GM19099 (cell line): ENCODE results near the gene ANKRD12.
A peak's percentile ranks its signal among the peaks of the same experiment; 100 is the strongest.

Experiments
- POLR2A ChIP-seq: IDR thresholded peaks from 3 replicates; pipeline ENCODE4 v1.6.1; 2011; ENCODE audit warnings: low read depth; ENCODE audit not compliant: insufficient read length; ENCODE audit errors: extremely low read depth

The ANKRD12 gene

GRCh38 chr18:9136315-9137155 is at the start of gene ANKRD12:
ANKRD12 (plus strand) TSS chr18:9136781; CDS start chr18:9182433, 45,652 bp downstream.
- peak; percentile 66 for TF ChIP-seq POLR2A

GRCh38 chr18:9087144-9087543 is 49.4 kb upstream of the ANKRD12 start:
- TF ChIP-seq POLR2A = no peak

- TF ChIP-seq POLR2A = no peak
These were observed 48.3 kb upstream of the ANKRD12 start for GRCh38 chr18:9088252-9088651.

- TF ChIP-seq POLR2A = no peak
These were observed 46.0 kb upstream of the ANKRD12 start for GRCh38 chr18:9090578-9090977.

GRCh38 chr18:9091066-9091476 is 45.5 kb upstream of the ANKRD12 start:
- TF ChIP-seq POLR2A = no peak

- no peak for TF ChIP-seq POLR2A
These were observed 43.9 kb upstream of the ANKRD12 start for GRCh38 chr18:9092665-9093064.

GRCh38 chr18:9094307-9095226 is 42.0 kb upstream of the ANKRD12 start:
- no peak for TF ChIP-seq POLR2A

GRCh38 chr18:9095297-9096006 is 41.1 kb upstream of the ANKRD12 start:
- TF ChIP-seq POLR2A = peak; percentile 22

- TF ChIP-seq POLR2A = no peak
These were observed 40.6 kb upstream of the ANKRD12 start for GRCh38 chr18:9096007-9096371.

- no peak for TF ChIP-seq POLR2A
These were observed 39.9 kb upstream of the ANKRD12 start for GRCh38 chr18:9096685-9097084.

GRCh38 chr18:9097349-9097748 is 39.2 kb upstream of the ANKRD12 start:
- TF ChIP-seq POLR2A = no peak

GRCh38 chr18:9100796-9101195 is 35.8 kb upstream of the ANKRD12 start:
- no peak for TF ChIP-seq POLR2A

GRCh38 chr18:9101730-9102507 is 34.7 kb upstream of the ANKRD12 start:
- no peak for TF ChIP-seq POLR2A
